ENCODE data around the gene ATP8B4. TPM values are rescaled to one million over a fixed set of nuclear protein-coding genes. Genes with fewer than 3 reads are reported as not detected.

ATP8B4 gene
- total and polyA plus RNA-seq, 2 donors = 3.5 to 8.3 TPM

DNA sequence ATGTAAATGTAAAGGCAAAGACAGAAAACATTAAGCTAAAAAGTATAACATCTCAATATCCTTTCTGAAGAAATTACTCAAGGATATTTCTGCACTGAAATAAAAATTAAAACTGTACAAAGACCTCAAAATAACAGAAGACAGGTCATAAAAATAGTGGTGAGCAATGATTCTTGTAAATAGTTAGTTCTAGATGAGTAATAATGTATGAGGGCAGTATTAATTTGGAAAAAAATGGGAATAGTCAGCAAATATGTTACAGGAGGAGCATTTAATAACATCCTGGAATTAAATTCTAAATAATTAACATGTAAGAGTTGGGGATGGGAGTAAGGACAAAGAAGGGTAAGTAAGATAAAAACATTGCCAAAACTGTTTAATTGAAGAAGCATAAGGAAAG is 250.7 kb downstream of the ATP8B4 start:
- no peaks in the 10 kb centered on the region for H3K27me3 ChIP-seq (ENCODE audit: control insufficient read depth in 2 of 2, insufficient read depth in 1 of 2, low read length in 1 of 2)
- no peak for DNase-seq (ENCODE audit: low read depth in 6 of 9, low spot score in 9 of 9)

DNA sequence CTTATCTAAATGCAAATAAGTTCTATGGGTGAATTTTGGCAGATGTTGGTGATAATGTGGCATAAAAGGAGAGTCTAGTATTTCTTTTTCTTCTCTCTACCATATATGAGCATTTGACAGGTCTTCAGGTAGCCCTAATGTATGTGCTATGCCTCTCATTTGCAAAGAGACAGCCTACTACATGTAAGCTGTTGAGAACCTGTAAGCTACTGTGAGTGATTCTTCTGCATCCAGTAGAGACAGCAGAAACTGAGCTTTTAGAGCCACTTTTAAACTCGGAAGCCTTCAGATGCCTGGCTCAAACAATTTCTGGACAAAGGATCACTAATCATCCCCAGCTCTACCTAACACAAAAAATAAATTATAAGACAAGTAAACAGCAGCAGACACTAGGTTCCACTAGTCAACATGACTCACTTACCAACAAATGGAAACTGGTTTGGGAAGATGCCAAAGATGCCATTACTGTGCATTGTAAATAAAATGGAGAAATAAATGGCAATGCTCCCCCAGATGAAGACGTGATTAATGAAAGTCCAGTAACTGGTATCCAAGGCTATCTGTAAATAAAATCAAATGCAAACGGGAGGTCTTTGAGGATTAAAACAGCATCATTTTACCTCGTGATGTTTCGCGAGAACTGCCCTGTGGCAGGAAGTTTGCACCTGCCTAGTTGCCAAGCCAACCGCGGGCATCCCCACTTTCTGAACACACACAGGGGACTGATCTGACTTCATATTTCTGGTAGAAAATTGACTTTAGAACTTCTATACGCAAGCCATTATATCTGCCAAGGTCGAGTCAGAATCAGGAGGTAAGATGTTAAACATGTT is 252.9 kb downstream of the ATP8B4 start:
- H3K4me1 ChIP-seq (ENCODE audit: control insufficient read depth in 2 of 2, insufficient read depth in 2 of 2, low read length in 2 of 2) = no peaks in the 10 kb centered on the region
- H3K4me3 ChIP-seq (ENCODE audit: low read length in 2 of 2) = no peak overlapping the region
- H3K27ac ChIP-seq (ENCODE audit: low read depth in 1 of 2, low read length in 1 of 2) = no peak overlapping the region
- no peaks in the 10 kb centered on the region for H3K27me3 ChIP-seq (ENCODE audit: control insufficient read depth in 2 of 2, insufficient read depth in 1 of 2, low read length in 1 of 2)
- WGBS = 97% methylated on average over 10 of the region's 10 CpGs
- no peaks in the 10 kb centered on the region for H3K36me3 ChIP-seq (ENCODE audit: control insufficient read depth in 2 of 2, insufficient read depth in 2 of 2, low read length in 1 of 2)
- DNase-seq (ENCODE audit: low read depth in 6 of 9, low spot score in 9 of 9) = no peak
- no peaks in the 10 kb centered on the region for H3K9me3 ChIP-seq (ENCODE audit: control insufficient read depth in 2 of 2, insufficient read depth in 1 of 2, low read length in 1 of 2)

More for the DNA sequence above, 250.7 kb downstream of the ATP8B4 start:
- Histone ChIP-seq H3K9me3 (ENCODE audit: control insufficient read depth in 2 of 2, insufficient read depth in 1 of 2, low read length in 1 of 2) (no peaks in the 10 kb centered on the region), H3K36me3 (ENCODE audit: control insufficient read depth in 2 of 2, insufficient read depth in 2 of 2, low read length in 1 of 2) (no peaks in the 10 kb centered on the region), H3K27ac (ENCODE audit: low read depth in 1 of 2, low read length in 1 of 2) (no peak overlapping the region), H3K4me3 (ENCODE audit: low read length in 2 of 2) (no peak overlapping the region), H3K4me1 (ENCODE audit: control insufficient read depth in 2 of 2, insufficient read depth in 2 of 2, low read length in 2 of 2) (no peaks in the 10 kb centered on the region)

DNA sequence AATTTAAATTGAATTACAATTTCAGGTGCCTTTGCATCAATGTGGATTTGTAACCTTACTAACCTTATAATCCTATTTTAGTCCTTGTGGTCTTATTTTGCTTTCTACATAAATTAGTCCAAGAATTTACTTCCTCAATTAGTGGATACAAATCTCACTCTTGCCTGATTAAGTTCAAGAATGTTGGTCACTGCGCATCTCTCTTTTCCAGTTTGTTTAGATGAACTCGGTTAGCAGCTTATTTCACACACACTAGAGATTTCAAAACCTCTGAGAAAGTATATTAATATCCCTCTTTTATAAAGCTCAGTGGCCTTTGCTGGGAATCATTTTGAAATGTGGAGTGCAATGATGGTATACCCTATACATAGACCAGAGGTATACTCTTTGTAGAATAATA is 254.8 kb downstream of the ATP8B4 start:
- H3K27ac ChIP-seq (ENCODE audit: low read depth in 1 of 2, low read length in 1 of 2) = no peak overlapping the region
- no peak for DNase-seq (ENCODE audit: low read depth in 6 of 9, low spot score in 9 of 9)

DNA sequence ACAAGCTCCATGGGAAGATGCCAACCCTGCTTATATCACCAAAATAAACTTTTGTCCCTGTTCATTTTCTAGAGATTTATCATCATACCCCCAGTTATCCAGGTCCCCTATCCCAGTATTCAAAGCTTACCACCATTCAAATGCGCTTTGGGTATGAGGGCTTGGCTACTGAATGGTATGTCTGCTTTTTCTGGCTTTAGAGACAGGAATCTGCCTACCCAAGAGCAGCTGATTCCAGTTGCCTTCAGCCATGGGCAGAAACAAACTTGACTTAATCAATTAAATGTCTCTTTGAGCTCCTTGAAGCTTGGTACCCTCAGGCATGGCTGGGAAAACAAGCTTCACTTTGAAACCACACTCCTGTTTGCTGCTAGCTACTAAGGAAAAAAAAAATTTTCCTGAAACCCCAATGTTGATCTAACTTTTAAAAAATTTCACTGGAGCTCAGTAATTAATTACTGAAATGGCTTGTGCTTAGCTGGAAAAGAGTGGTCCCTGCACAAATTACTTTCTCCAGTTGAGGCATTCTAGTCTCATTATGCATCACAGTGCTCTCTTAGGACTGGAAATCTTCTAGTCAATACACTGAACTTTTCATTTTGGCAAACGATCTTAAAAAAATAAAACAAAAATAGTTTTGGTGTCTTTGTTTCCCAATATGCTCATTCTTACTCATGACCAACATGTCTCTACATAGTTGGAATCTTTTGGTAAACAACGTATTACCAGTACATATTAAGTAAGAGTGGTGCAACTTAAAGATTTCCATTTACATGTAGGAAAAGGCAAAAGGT is 255.4 kb downstream of the ATP8B4 start:
- WGBS = 96% methylated on average over 3 of the region's 3 CpGs
- no peak overlapping the region for H3K4me3 ChIP-seq (ENCODE audit: low read length in 2 of 2)
- H3K4me1 ChIP-seq (ENCODE audit: control insufficient read depth in 2 of 2, insufficient read depth in 2 of 2, low read length in 2 of 2) = no peaks in the 10 kb centered on the region
- H3K9me3 ChIP-seq (ENCODE audit: control insufficient read depth in 2 of 2, insufficient read depth in 1 of 2, low read length in 1 of 2) = no peaks in the 10 kb centered on the region
- no peaks in the 10 kb centered on the region for H3K36me3 ChIP-seq (ENCODE audit: control insufficient read depth in 2 of 2, insufficient read depth in 2 of 2, low read length in 1 of 2)
- DNase-seq (ENCODE audit: low read depth in 6 of 9, low spot score in 9 of 9) = no peak
- H3K27me3 ChIP-seq (ENCODE audit: control insufficient read depth in 2 of 2, insufficient read depth in 1 of 2, low read length in 1 of 2) = no peaks in the 10 kb centered on the region
- no peak overlapping the region for H3K27ac ChIP-seq (ENCODE audit: low read depth in 1 of 2, low read length in 1 of 2)

More for the DNA sequence above, 254.8 kb downstream of the ATP8B4 start:
- WGBS = 98% methylated on average over 2 of the region's 2 CpGs
- H3K36me3 ChIP-seq (ENCODE audit: control insufficient read depth in 2 of 2, insufficient read depth in 2 of 2, low read length in 1 of 2) = no peaks in the 10 kb centered on the region
- H3K27me3 ChIP-seq (ENCODE audit: control insufficient read depth in 2 of 2, insufficient read depth in 1 of 2, low read length in 1 of 2) = no peaks in the 10 kb centered on the region
- H3K4me1 ChIP-seq (ENCODE audit: control insufficient read depth in 2 of 2, insufficient read depth in 2 of 2, low read length in 2 of 2) = no peaks in the 10 kb centered on the region
- H3K4me3 ChIP-seq (ENCODE audit: low read length in 2 of 2) = no peak overlapping the region
- H3K9me3 ChIP-seq (ENCODE audit: control insufficient read depth in 2 of 2, insufficient read depth in 1 of 2, low read length in 1 of 2) = no peaks in the 10 kb centered on the region

DNA sequence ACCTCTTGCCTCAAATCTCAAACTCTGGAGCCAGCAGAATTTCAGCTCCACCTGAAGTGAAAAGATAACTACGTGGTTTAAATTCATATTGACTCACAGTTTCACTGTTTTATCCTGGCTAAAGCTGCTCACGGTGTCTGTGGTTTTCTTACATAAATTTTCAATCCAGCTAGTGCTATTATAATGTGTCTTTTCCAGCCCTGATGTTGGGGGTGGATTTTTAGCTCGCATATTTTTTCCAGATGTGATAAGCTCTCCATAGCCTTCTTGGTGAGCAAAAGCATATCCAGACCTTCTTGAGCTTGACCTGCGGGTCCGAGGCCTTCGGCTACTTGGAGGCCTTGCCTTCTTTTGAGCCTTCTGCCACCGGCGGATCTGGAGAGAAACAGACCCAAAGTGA is 258.9 kb downstream of the ATP8B4 start:
- 88% methylated on average over 8 of the region's 8 CpGs for WGBS
- H3K27ac ChIP-seq (ENCODE audit: low read depth in 1 of 2, low read length in 1 of 2) = no peak overlapping the region
- H3K4me1 ChIP-seq (ENCODE audit: control insufficient read depth in 2 of 2, insufficient read depth in 2 of 2, low read length in 2 of 2) = no peaks in the 10 kb centered on the region
- DNase-seq (ENCODE audit: low read depth in 6 of 9, low spot score in 9 of 9) = no peak
- no peaks in the 10 kb centered on the region for H3K9me3 ChIP-seq (ENCODE audit: control insufficient read depth in 2 of 2, insufficient read depth in 1 of 2, low read length in 1 of 2)
- H3K36me3 ChIP-seq (ENCODE audit: control insufficient read depth in 2 of 2, insufficient read depth in 2 of 2, low read length in 1 of 2) = no peaks in the 10 kb centered on the region
- no peaks in the 10 kb centered on the region for H3K27me3 ChIP-seq (ENCODE audit: control insufficient read depth in 2 of 2, insufficient read depth in 1 of 2, low read length in 1 of 2)
- no peak overlapping the region for H3K4me3 ChIP-seq (ENCODE audit: low read length in 2 of 2)

DNA sequence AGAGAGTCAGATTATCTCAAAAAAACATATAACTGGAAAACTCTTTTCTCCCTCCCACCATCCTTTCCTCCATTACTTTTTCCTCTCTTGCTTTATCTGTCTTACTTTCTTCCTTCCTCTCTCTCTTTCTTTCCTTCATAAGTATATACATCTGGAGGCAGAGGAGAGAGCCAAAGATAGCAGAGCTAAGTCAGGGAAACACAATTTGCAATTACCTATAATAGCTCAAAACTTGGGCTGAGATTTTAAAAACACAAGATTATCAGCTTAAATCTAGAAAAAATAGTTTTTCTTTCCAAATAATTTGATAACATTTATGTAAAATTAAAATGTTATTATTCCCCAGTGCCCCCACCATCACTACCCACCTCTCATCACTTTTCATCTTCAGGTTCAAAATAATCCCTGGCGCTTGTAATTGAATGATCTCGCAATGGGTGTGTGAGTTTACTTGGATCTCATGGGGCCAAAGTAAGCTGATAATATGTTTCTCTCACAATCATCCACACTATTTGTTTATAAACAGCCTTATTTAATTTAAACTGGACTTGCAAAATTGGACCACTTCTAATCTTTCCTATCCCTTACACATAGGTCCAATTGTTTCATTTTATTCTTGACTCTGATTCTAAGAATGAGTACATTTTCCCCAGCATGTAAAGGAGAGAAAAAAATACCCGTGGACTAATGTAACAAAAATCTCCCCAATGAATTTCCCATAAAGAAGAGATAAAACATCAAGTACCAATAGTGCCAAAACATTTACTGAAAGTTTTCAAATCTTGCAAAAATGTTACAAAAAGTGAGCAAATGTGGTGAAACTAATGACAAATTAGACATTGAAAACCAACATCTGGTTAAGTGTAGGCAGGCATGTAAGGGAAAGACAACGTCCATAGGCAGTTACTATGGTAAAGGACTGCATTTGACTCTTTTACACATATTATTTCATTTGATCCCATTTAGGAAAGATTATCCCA is 261.2 kb downstream of the ATP8B4 start:
- H3K4me1 ChIP-seq (ENCODE audit: control insufficient read depth in 2 of 2, insufficient read depth in 2 of 2, low read length in 2 of 2) = no peaks in the 10 kb centered on the region
- 94% methylated on average over 4 of the region's 4 CpGs for WGBS
- H3K9me3 ChIP-seq (ENCODE audit: control insufficient read depth in 2 of 2, insufficient read depth in 1 of 2, low read length in 1 of 2) = no peaks in the 10 kb centered on the region
- no peak overlapping the region for H3K4me3 ChIP-seq (ENCODE audit: low read length in 2 of 2)
- no peaks in the 10 kb centered on the region for H3K36me3 ChIP-seq (ENCODE audit: control insufficient read depth in 2 of 2, insufficient read depth in 2 of 2, low read length in 1 of 2)
- DNase-seq (ENCODE audit: low read depth in 6 of 9, low spot score in 9 of 9) = no peak
- H3K27me3 ChIP-seq (ENCODE audit: control insufficient read depth in 2 of 2, insufficient read depth in 1 of 2, low read length in 1 of 2) = no peaks in the 10 kb centered on the region
- no peak overlapping the region for H3K27ac ChIP-seq (ENCODE audit: low read depth in 1 of 2, low read length in 1 of 2)

DNA sequence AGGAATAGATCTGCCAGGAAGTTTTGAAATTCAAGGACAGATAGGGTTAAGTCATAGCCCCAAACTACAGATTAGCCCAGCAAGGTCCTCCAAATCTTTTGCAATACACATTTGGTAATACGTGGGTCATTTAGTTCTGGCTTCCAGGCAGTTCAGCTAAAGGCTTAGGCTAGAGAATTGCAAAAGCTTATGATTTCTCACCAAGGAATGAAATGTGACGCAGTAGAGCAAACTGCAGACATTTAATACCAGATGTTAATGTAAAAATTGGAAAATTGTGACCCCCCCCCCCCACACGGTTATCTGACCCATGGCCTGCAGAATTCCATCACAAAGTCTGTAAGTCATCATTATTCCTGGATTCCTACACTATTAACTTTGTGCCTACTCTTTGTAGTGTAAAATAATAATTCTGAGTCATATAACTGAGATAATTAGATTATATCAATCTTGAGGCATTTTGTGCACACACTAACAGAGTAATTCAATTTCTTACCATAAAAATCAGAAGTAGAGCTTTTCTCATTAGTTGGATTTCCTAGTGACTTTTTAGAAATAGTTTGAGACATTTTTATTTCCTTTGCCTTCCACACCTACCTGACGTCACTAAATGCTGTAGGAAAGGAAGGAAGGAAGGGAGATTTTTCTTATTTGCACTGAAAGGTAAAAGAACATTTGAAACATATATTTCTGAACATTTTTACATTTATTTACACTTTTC is 263.0 kb downstream of the ATP8B4 start:
- no peak for DNase-seq (ENCODE audit: low read depth in 6 of 9, low spot score in 9 of 9)
- Histone ChIP-seq H3K4me3 (ENCODE audit: low read length in 2 of 2) (no peak overlapping the region), H3K4me1 (ENCODE audit: control insufficient read depth in 2 of 2, insufficient read depth in 2 of 2, low read length in 2 of 2) (no peaks in the 10 kb centered on the region), H3K36me3 (ENCODE audit: control insufficient read depth in 2 of 2, insufficient read depth in 2 of 2, low read length in 1 of 2) (no peaks in the 10 kb centered on the region), H3K27me3 (ENCODE audit: control insufficient read depth in 2 of 2, insufficient read depth in 1 of 2, low read length in 1 of 2) (no peaks in the 10 kb centered on the region), H3K27ac (ENCODE audit: low read depth in 1 of 2, low read length in 1 of 2) (no peak overlapping the region), H3K9me3 (ENCODE audit: control insufficient read depth in 2 of 2, insufficient read depth in 1 of 2, low read length in 1 of 2) (no peaks in the 10 kb centered on the region)
- 94% methylated on average over 4 of the region's 4 CpGs for WGBS

DNA sequence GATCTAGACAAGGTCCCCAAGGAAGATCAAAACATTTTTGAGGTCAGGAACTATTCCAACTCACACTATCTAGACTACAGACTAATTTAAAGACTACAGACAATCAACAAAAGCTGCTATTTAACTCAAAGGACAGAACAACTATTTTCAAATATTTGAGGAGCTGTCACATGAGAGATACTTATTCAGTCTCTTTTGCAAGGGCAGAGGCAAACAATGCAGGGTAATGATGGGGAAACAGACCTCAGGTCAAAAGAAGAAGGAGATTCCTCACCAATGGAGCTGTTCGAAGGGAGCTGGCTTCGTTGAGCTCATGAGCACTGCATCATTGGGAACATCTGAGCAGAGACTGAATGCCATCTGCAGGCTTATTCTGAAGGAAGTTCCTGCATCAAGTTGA is 266.3 kb downstream of the ATP8B4 start:
- Histone ChIP-seq H3K4me3 (ENCODE audit: low read length in 2 of 2) (no peak overlapping the region), H3K36me3 (ENCODE audit: control insufficient read depth in 2 of 2, insufficient read depth in 2 of 2, low read length in 1 of 2) (no peaks in the 10 kb centered on the region), H3K4me1 (ENCODE audit: control insufficient read depth in 2 of 2, insufficient read depth in 2 of 2, low read length in 2 of 2) (no peaks in the 10 kb centered on the region), H3K27ac (ENCODE audit: low read depth in 1 of 2, low read length in 1 of 2) (no peak overlapping the region), H3K9me3 (ENCODE audit: control insufficient read depth in 2 of 2, insufficient read depth in 1 of 2, low read length in 1 of 2) (no peaks in the 10 kb centered on the region), H3K27me3 (ENCODE audit: control insufficient read depth in 2 of 2, insufficient read depth in 1 of 2, low read length in 1 of 2) (no peaks in the 10 kb centered on the region)
- no peak for DNase-seq (ENCODE audit: low read depth in 6 of 9, low spot score in 9 of 9)
- 96% methylated on average over 2 of the region's 2 CpGs for WGBS
